ENCODE data around the gene SNX27.
"Not testable (repeated sequence)": the region's sequence is repeated elsewhere in the genome, so short reads cannot be mapped to it uniquely, and the experiment has no call there.

SNX27 gene

DNA sequence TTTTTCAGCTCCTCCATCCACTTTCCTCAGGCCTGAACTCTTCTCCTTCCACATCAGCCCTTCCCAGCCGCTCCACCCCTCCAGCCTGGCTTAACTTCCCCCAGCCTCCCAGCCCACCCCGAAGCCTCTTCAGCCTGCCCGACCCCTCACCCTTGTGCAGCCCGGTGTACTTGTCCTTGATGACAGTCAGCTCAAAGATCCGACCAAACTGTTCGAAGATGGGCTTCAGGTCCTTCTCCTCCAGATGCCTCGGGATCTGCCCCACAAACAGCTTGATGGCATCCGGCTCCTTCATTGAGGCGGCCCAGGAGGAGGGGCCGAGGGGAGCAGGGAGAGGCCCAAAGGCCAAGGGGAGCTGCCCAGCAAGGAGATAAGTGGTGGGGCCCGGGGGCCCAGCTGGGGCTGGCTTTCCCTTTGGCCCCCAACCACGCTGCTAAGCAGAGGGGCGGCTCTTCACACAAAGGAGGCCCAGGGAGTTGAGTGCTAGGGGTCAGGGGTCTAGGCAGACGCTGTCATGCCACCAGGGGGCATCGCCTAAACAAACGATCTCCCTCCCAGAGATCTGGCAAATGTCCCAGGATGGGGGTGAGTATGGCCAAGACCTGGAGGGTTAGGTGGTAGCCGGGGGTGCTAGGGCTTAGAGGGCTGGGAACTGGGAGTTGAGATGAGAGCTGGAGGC lies 104.0 kb downstream of the SNX27 start:
- peak; percentile 29 for DNase-seq (ENCODE audit: low read depth, low spot score)
- H3K4me3 ChIP-seq (ENCODE audit: low read length), result peak overlapping the region; percentile 21

DNA sequence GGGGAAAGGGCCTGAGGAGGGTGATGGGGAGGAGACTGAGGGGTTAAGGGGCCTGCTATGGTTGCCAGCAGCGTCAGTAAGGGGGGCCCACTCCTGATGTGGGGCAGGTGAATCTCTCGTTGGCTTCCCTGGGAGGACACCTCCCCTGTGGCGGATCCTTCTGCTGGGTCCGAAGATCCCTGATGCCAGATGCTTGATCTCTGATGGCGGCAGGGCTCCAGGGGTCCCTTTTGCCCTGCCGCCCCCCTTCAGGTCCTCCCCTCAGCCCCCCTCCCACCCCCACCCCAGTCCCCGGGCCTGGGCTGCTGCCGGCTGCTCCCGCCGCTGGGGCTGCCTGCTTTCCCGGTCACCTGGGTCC lies 104.5 kb downstream of the SNX27 start:
- no peak for DNase-seq (ENCODE audit: low read depth, low spot score)
- H3K4me3 ChIP-seq (ENCODE audit: low read length), result peak overlapping the region; percentile 21

DNA sequence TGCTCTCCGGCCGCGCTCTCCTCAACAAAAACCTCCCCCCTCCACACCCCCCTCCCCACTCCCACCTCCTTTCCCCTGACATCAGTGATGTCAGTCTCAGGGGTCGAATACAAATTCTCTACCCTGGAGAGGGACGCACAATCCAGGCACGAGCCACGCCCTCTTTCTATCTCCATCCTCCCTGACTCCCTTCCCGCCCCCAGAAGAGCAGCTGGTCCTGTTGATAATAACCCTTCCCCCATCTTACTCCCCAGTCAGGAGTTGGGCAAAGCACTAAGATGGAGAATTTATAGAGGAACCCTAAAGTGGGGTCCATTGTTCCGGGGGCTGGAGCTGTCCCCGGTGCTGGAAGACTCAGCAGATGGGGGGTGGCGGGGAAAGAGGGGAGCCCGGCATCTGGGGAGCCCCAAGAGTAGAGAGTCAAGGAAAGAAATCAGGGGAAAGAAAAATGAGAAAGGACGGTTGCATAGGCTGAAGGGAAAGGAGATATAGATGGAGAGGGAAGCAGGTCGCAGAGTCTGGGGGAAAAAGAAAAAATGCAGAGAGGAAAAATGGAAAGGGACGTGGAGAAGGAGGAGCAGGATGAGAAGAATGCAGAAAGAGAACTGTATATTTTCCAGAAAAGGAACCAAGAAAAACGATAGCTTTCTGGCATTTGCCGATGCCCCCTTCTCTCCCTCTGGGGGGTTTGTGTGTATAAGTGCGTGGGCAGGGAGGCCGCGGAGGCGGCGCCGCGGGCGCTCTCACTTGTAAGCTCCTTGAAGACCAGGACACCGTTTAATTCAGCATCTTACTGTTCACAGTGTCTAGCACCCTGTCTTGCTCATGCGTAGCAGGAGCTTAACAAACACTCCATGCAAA lies 105.2 kb downstream of the SNX27 start, which contains the start of gene CELF3:
CELF3 (minus strand) TSS at position 33 of the 861 bp plus-strand sequence. CDS start 783 bp downstream, outside the sequence.
- peak within 1 kb of the TSS; percentile 21 for H3K4me3 ChIP-seq (ENCODE audit: low read length)
- DNase-seq (ENCODE audit: low read depth, low spot score), result peak; percentile 52

DNA sequence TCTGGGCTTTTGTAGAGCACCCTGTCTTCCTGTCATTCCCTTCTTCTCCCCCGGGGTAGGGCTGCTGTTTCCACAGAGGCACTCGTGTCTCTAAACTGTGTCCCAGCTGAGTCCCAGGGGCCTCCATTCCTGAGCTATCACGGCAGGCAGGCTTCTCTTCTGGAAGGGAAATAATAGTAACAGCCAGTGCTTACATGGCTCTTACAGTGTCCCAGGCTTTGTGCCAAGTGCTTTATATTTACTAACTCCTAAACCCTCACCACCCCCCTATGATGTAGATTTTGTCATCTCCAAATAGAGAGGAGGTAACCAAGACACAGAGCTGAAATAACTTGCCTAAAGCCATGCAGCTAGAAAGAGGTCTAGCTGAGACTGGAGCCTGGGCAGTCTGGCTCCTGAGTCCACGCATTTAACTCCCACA lies 106.2 kb downstream of the SNX27 start:
- no peak overlapping the region for H3K4me3 ChIP-seq (ENCODE audit: low read length)
- DNase-seq (ENCODE audit: low read depth, low spot score), result no peak

DNA sequence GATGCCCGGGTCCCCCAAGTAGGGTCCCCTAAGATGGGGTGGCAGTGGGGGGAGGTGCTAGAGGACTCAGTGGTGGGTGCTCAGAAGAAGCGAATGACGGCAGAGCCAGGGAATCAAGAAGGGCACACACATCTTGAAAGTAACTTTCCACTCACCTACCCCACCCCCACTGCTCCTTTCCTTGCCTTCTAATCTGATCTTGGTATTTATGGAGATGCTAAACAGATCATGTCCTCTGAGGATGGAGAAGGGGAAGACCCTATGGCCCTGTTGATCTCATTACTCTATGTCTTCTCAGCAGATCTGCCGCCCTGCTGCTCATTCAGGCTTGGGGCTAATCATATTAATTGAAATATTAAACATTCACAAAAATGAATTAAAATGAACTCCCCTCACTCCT lies 106.8 kb downstream of the SNX27 start:
- H3K4me3 ChIP-seq (ENCODE audit: low read length), result no peak overlapping the region
- DNase-seq (ENCODE audit: low read depth, low spot score), result no peak

DNA sequence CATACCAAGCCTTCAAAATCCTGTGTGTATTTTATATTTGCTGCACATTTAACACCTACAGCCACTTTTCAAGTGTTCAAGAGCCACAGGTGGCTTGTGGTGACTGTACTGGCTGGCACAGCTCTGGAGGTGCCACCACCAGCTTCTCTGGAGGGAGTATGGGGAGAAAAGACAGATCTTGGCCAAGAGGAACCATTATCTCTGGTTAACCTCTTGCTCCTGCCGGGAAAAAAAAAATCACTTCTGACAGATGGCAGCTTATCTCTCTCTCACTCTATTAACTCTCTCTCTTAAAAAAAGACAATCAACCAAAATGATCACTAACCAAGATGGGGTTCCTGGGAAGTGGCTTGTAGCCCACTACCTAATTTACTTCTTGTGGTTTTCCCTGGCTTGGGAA lies 108.3 kb downstream of the SNX27 start:
- DNase-seq (ENCODE audit: low read depth, low spot score), result peak; percentile 42
- no peak overlapping the region for H3K4me3 ChIP-seq (ENCODE audit: low read length)

DNA sequence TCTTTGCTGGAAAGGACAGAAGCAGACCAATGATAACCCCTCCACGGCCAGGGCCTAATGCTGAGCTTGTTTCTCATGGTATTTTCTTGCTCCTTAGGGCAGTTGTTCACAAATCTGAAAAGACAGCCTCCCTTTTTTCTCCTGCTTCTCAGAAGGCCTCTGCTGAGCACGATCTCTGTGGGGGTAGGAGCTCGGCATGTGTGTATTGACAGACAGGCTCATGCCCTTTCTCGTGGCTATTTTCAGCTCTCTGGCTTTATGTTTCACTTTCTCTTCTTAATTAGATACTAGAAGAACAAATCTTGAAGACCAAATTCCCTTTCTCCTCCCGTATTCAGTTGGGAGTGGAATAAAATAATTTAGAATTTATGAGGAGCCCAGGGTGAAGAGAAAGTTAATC lies 108.7 kb downstream of the SNX27 start:
- no peak overlapping the region; the same call in 1 of the 2 replicates for H3K4me3 ChIP-seq (ENCODE audit: low read length)
- DNase-seq (ENCODE audit: low read depth, low spot score), result no peak

DNA sequence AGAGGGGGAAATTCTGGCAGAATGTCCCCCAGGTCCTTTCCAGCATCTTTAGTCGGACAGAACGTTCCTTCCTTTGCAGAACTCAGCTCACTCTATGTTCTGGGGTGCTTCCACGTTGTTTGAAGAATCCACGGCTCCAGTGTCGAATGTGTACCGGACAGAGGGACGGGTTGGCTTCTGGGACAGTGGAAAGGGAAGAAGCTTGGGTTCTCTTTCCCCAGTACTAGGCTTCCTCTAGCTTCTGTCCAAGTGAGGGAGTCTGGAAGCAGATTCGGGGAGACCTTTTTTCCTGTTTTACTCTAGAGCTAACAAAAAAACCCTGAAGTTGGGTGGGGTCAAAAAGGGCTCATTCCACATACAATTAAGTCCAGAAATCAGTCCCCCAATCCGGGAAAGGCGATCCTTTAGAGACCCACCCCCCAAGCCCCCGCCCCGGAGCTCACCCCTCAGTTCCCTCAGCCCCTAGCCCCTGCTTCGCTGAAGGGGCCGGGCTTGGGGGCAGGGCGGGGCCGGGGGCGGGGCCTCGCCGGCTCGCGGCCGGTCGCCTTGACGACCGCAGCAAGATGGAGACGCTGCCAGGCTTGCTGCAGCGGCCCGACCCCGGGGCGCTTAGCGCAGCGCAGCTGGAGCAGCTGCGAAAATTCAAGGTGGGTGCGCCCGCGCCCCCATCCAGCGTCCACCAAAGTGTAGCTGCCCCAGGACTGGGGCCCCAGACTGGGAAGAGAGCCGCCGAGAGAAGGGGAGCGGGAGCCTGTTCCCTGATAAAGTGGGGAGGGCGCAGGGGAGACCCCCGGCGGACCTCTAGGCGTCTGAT lies 109.3 kb downstream of the SNX27 start, which contains the start of gene RIIAD1:
RIIAD1 (plus strand) TSS at position 549 of the 814 bp plus-strand sequence; CDS start at position 564, 15 bp downstream.
- H3K4me3 ChIP-seq (ENCODE audit: low read length), result peak within 1 kb of the TSS; percentile 38
- no peak for DNase-seq (ENCODE audit: low read depth, low spot score)

DNA sequence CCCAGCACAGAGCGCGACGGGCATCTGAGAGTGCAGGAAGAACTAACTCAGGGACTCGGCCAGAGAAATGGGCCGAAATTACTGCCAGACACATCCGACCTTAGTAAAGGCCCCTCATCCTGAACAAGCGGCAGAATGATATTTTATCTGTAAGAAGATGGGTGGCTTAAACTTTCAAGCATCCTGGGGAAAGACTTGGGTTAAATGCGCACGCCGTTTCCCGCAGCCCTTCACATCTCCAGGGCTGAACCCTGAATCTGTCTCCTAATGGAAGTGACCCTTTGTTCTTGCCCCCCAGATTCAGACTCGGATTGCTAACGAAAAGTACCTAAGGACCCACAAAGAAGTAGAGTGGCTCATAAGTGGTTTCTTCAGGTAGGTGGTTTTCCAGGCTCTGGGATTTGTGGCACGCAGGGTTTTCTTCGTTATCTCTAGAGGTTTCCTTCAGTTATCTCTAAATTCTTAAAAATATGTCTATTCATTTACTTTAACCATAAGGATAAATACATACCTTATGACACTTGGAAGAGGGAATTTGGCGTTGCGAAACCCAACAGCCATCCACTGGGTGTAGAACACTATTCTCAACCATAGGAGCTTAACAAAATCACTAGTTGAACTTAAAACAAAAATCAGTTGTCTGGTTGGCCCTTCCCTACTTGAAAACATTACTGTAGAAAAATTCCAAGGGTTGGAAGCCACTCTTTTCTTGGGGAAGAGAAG lies 110.1 kb downstream of the SNX27 start:
- H3K4me3 ChIP-seq (ENCODE audit: low read length), result peak overlapping the region; percentile 38
- DNase-seq (ENCODE audit: low read depth, low spot score), result no peak

DNA sequence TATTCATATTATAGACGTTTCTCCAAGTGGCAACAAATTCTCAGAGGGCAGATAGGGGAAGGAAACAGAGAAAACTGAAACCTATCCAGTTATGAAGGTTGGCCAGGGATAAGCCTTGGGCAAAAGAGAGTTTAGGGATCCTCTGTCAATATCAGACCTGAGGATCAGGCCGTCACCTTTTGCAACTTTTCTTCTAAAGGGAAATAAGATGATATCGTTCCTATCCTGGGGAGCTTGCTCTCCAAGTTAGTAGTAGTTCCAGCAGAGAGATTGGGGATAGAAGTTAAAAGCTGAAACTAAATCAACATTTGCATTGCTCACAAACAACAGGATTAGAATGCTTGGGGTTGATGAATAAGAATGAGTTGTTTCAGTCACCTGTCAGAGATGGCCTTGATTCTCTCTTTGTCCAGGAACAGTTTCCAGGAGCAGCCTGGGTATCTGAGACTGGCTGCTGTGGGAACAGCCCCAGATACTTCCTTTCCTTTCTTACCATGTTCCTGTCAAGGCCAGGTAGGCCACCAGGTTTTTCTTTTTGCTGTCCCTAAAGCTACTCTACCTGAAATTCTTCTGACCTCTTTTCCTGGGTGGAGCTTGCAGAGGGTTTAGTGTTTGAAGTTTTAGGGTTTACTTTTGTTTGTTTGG lies 112.0 kb downstream of the SNX27 start:
- DNase-seq (ENCODE audit: low read depth, low spot score), result no peak
- no peak overlapping the region for H3K4me3 ChIP-seq (ENCODE audit: low read length)

DNA sequence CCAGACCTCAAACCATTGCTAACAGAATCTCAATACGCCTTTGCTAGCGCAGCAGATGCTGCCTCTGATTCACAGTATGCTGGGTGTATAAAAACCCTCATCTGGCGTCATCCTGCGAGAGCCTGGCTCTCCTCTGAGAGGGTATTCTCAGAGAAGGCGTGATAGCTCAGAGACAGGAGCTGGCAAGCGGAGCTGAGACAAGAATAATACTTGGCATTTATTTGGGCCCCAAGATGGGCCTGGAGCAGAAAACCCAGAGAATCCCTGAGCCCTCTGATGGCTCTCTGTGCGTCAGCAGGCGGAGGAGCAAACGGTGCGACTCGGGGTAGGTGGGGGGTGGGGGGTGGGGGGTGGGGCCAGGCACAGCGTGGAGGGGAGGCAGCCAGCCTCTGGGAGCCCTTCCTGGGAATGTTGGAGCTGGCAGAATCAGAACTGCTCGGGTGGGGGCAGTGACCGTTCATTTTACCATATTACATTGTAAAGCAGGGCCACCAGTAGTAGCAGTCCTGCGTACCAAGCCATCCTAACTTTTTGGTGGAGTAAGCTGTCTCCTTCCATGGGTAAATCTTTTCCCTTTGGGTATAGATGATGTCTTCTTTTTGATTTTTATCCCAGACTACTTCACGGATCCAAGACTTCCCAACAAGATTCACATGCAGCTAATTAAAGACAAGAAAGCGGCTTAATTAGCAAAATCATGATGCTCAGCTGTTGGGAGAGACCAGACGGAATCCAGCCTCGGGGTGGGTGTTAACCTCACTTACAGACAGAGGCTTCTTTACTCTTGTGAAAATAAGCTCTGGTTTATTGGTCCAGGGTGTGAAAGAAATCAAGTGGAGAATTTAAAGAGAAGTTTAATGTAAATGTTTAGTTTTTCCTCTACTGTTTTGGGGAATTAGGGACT lies 116.6 kb downstream of the SNX27 start:
- no peak for DNase-seq (ENCODE audit: low read depth, low spot score)
- no peak overlapping the region for H3K4me3 ChIP-seq (ENCODE audit: low read length)

DNA sequence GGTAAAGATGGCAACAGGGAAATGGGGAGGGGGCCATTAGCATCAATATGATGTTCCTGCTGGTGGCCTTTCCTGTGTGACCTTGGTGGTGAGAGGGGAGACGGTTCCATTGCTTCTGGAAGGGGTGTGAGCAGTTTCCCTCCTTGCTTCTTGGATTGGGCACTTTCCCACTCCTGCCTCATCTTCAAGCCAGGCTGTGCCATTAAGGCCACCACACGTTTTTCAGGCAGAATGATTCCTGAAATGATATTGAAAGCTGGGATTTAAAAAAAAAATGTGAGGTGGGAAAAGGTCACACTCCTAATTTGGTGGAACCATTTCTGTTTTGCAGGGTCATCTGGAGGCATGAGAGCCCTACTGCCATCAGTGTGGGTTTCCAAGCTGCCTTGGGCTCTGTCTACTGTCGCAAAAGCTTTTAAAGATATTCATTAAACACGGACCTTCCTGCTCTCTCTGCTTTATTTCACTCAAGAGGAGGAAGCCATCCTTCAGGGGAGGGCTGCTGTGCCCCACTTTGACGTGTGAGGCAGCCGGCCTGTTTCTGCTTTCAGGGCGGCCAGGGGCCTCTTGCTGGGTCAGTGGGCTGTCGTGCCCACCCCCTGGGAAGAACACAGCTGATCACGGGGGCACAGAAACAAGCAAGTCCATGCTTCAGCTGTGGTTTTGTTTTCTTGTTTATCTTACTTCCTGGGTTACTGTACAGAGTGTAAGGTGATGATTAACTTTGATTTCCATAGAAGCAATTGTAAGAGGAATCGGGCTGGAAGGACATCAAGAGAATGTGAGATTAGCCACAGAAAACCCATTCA lies 117.5 kb downstream of the SNX27 start:
- no peak overlapping the region for H3K4me3 ChIP-seq (ENCODE audit: low read length)

DNA sequence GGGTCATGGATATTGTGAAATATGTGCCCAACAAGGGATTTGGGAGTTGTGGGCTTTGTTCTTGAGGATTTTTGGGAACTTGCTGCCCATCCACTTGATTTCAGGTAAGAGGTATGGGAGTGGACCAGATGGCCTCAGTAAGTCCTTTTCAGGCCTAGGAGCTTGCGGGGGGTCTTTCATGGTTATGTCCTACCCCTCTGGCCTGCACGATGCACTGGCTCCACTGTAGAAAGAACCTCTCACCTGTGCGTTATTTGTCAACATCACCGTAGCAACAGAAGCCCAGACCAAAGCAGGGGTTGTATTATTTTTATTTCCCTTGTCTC lies 118.1 kb downstream of the SNX27 start:
- DNase-seq (ENCODE audit: low read depth, low spot score), result no peak
- no peak overlapping the region for H3K4me3 ChIP-seq (ENCODE audit: low read length)

More for the DNA sequence above, 117.5 kb downstream of the SNX27 start:
- no peak for DNase-seq (ENCODE audit: low read depth, low spot score)

DNA sequence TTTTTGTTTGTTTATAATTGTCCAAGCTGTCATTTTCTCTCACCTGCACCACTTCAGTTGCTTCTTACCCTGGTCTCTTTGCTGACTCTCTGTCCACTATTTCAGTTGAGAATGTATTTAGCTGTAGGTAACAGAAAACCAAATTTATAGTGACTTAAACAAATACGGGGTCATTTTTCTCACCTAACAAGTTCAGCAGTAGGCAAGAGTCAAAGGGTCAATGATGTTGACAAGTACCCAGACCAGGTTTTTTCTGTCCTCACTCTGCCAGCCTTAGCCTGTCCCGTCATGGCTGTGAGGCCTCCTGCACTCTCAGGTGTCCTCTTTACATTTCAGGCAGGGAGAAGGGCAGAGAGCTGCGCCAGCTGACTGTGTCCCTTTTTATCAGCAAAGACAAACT lies 121.3 kb downstream of the SNX27 start:
- no peak overlapping the region for H3K4me3 ChIP-seq (ENCODE audit: low read length)
- DNase-seq (ENCODE audit: low read depth, low spot score), result no peak

DNA sequence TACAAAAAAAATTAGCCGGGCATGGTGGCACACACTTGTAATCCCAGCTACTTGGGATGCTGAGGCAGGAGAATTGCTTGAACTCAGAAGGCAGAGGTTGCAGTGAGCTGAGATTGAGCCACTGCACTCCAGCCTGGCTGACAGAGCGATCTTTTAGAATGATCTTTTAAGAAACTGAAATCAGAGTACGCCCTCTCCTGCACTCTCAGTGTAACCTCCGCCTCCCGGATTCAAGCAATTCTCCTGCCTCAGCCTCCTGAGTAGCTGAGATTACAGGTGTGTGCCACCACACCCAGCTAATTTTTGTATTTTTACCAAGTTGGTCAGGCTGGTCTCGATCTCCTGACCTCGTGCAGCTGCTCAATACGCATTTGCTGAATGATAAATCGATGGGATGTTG lies 122.1 kb downstream of the SNX27 start:
- not testable (repeated sequence) for H3K4me3 ChIP-seq (ENCODE audit: low read length); DNase-seq (ENCODE audit: low read depth, low spot score)

DNA sequence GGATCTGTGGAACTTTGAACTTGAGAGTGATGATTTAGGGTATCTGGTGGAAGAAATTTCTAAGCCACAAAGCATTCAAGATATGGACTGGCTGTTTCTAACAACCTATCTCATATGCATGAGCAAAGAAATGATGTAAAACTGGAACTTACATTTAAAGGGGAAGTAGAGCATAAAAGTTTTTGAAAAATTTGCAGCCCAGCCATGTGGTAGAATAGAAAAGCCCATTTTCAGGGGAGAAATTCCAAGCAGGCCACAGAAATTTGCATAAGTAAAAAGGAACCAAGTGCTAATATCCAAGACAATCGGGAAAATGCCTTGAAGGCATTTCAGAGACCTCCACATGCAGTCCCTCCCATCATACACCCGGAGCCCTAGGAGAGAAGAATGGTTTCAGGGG lies 125.2 kb downstream of the SNX27 start:
- no peak for DNase-seq (ENCODE audit: low read depth, low spot score)
- no peak overlapping the region for H3K4me3 ChIP-seq (ENCODE audit: low read length)

DNA sequence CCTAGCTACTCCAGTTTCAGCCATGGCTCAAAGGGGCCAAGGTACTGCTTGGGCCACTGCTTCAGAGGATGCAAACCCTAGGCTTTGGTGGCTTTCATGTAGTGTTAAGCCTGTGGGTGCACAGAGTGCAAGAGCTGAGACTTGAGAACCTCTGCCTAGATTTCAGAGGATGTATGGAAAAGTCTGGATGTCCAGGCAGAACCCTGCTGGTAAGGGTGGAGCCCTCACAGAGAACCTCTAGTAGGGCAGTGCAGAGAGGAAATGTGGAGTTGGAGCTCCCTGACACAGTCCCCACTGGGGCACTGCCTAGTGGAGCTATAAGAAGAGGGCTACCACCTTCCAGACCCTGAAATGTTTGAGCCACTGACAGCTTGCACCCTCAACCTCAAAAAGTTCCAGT lies 125.6 kb downstream of the SNX27 start:
- DNase-seq (ENCODE audit: low read depth, low spot score), result no peak
- H3K4me3 ChIP-seq (ENCODE audit: low read length), result no peak overlapping the region

Data from Jurkat, Clone E6-1 (cell line).